NOMO-1 treated with dmso at 0.1 percent for 144 hours (cell line): Measurements from ENCODE around the gene FAM131A.

Experiments
- DNase-seq: peaks from one replicate; lab custom pipeline; 2025; ENCODE audit not compliant: unreplicated experiment; lab: John Stamatoyannopoulos, UW

FAM131A gene, protein sequence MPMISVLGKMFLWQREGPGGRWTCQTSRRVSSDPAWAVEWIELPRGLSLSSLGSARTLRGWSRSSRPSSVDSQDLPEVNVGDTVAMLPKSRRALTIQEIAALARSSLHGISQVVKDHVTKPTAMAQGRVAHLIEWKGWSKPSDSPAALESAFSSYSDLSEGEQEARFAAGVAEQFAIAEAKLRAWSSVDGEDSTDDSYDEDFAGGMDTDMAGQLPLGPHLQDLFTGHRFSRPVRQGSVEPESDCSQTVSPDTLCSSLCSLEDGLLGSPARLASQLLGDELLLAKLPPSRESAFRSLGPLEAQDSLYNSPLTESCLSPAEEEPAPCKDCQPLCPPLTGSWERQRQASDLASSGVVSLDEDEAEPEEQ

GRCh38 chr3:184337399-184337714, at the start of gene FAM131A:
FAM131A (plus strand) TSS chr3:184337600; CDS start chr3:184337631, 31 bp downstream.
- no peak for DNase-seq

DNA sequence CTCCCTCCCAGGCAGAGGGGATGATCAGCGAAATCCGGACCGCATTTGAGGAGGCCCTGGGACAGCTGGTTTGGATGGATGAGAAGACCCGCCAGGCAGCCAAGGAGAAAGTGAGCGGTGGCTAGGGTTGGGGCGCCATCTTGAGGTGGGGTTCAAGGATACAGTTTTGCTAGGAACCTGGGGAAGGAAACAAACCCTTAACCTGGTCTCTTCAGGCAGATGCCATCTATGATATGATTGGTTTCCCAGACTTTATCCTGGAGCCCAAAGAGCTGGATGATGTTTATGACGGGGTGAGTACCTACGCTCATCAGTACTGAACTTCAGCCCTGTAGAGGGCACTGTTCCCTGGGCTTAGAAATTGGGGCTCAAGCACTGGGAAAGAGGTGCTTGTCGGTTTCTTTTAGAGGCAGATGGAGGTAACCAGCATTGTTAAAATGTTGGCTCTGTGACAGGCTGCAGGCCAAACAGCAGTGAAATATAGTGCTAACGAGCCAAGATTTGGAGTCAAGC, 47.9 kb upstream of the FAM131A start:
- peak; percentile 43 for DNase-seq

DNA sequence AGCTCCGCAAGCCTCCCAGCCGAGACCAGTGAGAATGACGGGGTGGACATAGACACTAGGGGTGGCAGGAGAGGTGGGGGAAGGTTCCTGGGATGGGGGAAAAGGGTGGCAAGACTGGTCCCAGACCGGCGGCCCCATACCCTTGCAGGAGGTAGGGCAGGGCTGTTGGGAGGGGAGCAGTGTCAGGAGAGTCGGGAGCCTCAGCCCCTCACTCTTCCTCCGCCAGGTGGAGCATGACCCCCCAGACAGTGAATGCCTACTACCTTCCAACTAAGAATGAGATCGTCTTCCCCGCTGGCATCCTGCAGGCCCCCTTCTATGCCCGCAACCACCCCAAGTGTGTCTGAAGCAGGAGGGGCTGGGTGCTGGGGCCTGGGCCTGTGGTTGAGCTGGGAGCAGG, 47.1 kb upstream of the FAM131A start:
- DNase-seq, result no peak

DNA sequence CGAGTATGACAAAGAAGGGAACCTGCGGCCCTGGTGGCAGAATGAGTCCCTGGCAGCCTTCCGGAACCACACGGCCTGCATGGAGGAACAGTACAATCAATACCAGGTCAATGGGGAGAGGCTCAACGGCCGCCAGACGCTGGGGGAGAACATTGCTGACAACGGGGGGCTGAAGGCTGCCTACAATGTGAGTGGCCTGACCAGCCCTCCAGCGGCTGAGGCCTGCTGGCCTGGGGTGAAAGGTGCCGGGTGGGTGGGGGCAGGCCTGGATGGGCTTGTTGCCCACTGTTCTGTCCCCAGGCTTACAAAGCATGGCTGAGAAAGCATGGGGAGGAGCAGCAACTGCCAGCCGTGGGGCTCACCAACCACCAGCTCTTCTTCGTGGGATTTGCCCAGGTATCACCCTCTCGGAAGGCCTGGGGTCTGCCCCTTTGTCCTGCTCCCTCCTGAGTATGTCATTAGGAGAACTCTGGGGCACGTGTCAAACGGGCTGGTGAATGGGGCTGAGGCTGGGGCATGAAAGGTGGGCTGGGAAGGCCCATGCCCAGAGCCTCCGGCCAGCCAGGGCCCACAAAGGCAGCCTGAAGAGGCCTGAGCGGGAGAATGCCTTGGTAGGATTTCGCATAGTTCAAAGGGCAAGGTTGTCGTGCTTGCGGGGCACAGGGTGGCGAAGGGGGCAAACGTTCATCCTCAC, 46.2 kb upstream of the FAM131A start:
- no peak for DNase-seq

- DNase-seq, result no peak
Measured at GRCh38 chr3:184291738-184292445, 45.5 kb upstream of the FAM131A start.

DNA sequence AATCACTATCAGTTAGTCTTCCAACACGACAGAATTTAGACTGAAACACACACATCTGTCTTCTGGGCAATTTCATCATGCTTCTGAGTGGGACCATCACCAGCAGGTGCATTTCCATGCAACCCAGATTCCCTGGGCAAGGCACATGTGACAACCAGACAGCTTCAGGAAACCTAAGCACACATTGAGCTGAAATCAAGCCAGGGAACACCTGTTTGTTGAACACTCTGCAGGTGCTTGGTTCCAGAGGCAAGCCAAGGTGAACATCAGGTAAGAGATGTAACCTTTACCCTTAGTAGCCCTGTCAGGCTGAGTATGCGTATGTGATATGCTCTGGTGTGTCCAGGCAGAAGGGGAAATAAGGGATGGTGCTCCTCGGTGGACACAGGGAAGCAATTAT, 41.6 kb upstream of the FAM131A start:
- no peak for DNase-seq

DNA sequence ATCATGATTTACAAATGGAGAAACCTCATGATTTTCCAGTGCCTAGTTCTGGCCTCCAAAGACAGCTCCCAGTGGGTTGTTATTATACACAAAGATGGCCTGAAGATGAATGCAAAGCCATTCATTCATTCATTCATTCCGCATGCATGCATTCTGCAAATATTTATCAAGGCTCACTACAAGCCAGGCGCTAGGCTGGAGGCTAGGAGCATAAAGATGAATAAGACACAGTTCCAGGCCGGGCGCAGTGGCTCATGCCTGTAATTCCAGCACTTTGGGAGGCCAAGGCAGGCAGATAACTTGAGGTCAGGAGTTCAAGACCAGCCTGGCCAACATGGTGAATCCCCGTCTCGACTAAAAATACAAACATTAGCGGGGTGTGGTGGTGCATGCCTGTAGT, 40.8 kb upstream of the FAM131A start:
- DNase-seq, result no peak

DNA sequence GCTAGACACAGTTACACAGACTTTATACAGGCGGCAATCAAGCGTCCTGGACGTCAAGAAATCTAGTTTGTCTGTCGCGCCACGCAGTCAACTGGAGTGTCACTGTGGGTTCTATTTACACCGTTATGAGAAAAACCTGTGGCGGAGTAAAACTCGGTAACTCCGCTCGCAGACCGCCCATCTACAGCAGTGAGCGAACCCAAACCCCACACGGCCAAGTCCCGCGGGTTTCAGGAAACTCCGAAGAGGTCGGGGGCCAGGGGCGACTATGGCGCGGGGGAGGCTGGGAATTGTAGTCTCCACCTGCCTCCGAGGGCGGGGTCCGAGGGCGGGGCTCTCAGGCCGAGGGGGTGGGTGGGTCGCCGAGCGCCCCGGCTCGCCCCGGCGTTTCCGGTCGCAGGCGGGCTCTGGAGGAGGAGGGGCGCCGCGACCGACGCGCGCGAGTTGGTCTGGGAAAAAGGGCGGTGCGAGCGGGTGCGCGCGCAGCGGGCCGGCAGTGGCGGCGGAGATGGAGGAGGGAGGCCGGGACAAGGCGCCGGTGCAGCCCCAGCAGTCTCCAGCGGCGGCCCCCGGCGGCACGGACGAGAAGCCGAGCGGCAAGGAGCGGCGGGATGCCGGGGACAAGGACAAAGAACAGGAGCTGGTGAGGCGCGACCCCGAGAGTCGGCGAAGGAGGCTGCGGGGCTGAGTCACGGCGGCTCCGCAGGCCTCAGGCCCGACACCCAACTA, 38.5 kb upstream of the FAM131A start, which contains the start of gene PSMD2:
TSS of gene PSMD2 (plus strand) at position 483 of the 729 bp plus-strand sequence. CDS start at position 509, 26 bp downstream.
- peak; percentile 98 for DNase-seq

- DNase-seq, result no peak
Measured at GRCh38 chr3:184299488-184300377, 37.7 kb upstream of the FAM131A start.

DNA sequence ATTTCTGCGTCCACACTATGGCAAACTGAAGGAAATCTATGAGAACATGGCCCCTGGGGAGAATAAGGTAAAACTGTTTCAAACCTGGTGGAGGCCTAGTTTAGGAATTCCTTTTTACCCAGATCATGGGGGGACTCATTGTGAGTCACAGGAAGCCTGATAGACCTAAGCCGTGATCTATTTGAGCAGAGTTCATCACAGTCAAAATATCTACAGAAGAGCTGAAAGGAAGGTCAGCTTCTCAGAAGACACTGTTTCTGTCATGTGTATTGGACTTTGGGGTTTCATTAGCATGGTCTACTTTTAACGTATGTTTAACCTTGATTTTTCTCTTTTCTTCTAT, 37.1 kb upstream of the FAM131A start:
- DNase-seq, result no peak

GRCh38 chr3:184305577-184305976, 31.8 kb upstream of the FAM131A start:
- no peak for DNase-seq

GRCh38 chr3:184306341-184306972, 30.9 kb upstream of the FAM131A start:
- DNase-seq, result no peak

DNA sequence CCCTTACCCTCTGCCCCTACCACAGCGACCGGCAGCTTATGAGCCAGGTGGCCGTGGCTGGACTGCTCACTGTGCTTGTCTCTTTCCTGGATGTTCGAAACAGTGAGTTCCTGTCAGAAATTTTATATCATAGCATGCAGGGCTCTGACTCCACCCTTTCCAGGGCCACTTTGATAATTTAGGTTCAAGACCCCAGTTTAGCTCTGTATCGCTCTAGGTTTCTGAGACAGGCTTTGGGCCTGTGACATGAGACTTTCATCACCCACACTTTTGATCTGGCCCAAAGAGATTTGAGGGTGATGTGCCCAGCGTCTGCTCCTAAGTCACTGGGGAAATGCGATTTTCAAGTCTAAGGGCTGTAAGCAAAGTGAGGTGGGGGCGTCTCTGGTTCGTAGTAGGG, 29.5 kb upstream of the FAM131A start:
- no peak for DNase-seq

GRCh38 chr3:184308744-184309143, 28.7 kb upstream of the FAM131A start:
- no peak for DNase-seq

- DNase-seq, result no peak
Measured at GRCh38 chr3:184311633-184312032, 25.8 kb upstream of the FAM131A start.

- DNase-seq, result peak; percentile 94
Measured at GRCh38 chr3:184314363-184314699, 23.1 kb upstream of the FAM131A start, which contains the start of gene EIF4G1. EIF4G1 (plus strand) TSS chr3:184314606; CDS start chr3:184315797, 1,191 bp downstream.

DNA sequence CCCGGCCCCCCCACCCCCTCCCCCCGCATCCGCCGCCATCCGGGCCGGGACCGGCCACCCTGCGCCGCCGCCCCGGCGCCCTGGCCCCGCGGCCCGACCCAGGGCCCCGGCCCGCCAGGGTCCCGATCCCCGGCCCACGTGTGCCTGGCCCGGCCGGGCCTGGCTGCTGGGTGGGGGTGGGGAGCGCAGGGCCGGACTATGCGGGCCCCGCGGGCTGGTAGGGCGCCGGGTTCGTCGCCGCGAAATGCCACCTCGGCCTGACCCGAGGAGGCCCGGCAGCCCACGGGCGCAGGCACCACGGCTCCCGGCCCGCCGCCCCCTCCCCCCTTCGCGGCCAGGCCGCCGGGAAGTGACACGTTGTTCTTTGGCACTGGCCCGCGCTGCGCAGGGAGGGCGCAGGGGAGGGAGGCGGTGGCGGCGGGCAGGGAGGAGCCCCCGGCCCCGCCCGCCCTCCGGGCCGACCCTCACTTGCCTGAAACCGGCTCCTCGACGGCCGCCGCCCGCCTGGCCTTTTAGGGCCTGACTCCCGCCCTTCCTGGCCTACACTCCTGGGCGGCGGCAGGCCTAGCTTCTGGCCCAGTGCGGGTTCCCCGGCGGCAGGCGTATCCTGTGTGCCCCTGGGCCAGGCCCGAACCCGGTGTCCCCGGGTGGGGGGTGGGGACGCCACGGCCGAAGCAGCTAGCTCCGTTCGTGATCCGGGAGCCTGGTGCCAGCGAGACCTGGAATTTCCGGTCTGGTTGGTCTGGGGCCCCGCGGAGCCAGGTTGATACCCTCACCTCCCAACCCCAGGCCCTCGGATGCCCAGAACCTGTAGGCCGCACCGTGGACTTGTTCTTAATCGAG, 22.5 kb upstream of the FAM131A start:
- peak; percentile 67 for DNase-seq

DNA sequence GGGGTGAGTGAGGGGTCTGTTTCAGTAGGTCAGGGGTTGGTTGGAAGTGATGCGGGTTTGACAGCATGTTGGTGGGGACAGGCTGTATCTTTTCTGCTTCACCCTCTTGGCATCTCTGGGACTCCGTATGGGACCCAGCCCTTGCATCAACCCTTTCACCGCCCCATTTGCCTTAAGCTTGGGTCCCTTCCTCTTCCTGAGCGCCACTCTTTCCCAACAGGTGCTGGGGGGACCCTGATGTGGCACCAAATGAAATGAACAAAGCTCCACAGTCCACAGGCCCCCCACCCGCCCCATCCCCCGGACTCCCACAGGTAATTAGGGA, 21.9 kb upstream of the FAM131A start:
- DNase-seq, result peak; percentile 22
